GM12865 (cell line): Measurements from ENCODE around the gene CPNE2.

Experiments
- DNase-seq: peaks from one replicate; pipeline ENCODE4 v3.0.0; 2010; ENCODE audit warnings: low read depth
- H3K4me3 ChIP-seq: 2 replicates; pipeline ENCODE4 v1.5.1; 2011; ENCODE audit warnings: mild to moderate bottlenecking, low read depth, low read length, control low read depth
- CTCF ChIP-seq: IDR thresholded peaks from 2 replicates; pipeline ENCODE4 v1.5.1; 2011; ENCODE audit warnings: low read length, control low read depth, low read depth, inconsistent platforms; ENCODE audit not compliant: insufficient read depth; ENCODE audit errors: missing control alignments

CPNE2 gene

GRCh38 chr16:57091975-57092785 is at the start of gene CPNE2:
Gene CPNE2, plus strand, starts transcription at chr16:57092583. Its CDS starts 18,160 bp downstream, at chr16:57110743.
- H3K4me3 ChIP-seq, result peak within 1 kb of the TSS; percentile 61
- peak; percentile 50 for DNase-seq
- peak; percentile 4 for TF ChIP-seq CTCF

DNA sequence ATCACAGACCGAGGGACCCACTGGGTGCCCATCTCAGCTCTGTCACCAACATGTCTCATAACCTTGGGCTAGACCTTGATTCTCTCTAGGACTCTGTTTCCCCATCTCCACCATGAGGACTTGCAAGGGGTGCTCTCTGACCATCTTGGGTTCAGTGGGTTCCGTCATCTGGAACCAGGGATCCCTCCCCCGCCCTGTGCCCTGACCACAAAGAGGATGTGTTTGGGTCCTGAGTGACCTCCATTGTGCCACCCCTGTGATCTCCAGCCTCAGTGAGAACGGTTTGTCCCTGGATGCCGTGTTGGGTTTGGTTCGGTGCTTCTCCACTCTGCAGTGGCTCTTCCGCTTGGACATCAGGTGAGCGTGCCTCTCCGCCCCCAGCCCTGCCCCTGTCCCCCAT is 49.1 kb upstream of the CPNE2 start:
- no peak for DNase-seq
- TF ChIP-seq CTCF, result no peak
- no peak overlapping the region for H3K4me3 ChIP-seq

- H3K4me3 ChIP-seq, result no peak overlapping the region
- DNase-seq, result peak; percentile 25
- TF ChIP-seq CTCF, result no peak
These were observed 47.3 kb upstream of the CPNE2 start for GRCh38 chr16:57044931-57045693.

DNA sequence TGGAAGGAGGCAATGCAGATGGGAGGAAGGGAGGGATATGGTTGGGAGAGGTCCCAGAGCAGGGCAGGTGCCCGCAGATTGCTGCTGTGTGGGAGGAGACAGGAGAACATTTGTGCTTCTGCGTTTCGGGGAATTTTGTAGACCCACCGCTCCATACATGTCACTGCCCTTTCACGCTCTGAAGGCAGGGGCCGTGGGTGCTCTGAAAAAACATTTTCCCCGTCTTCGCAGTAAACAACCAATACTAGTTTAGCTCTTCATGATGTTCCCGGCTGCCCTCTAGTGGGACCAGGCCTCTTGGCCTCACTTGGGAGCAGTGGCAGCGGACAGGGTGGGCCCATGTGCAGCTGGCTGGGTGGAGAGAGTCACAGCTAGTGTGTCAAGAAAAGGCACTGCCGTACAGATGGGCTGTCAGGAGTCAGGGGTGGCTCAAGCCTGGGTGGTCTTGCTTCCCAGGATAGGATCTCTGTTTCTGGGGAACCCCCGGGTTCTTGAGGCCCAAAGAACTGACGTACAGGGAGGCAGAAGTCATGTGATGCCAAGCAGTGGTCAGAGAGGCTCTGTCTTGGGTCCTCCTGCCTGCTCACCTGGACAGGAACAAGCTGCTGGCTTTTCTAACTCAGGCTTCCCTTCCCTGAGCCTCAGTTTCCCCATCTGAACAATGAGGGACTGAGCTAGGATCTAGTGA is 46.5 kb upstream of the CPNE2 start:
- TF ChIP-seq CTCF, result peak; percentile 78
- no peak overlapping the region for H3K4me3 ChIP-seq
- peak; percentile 86 for DNase-seq

- no peak overlapping the region for H3K4me3 ChIP-seq
- TF ChIP-seq CTCF, result no peak
- peak; percentile 40 for DNase-seq
These were observed 44.3 kb upstream of the CPNE2 start for GRCh38 chr16:57048095-57048494.

GRCh38 chr16:57049678-57050077 is 42.7 kb upstream of the CPNE2 start:
- no peak overlapping the region for H3K4me3 ChIP-seq
- TF ChIP-seq CTCF, result no peak
- peak; percentile 80 for DNase-seq
